Stomach (tissue), 4 donors: Measurements from ENCODE around the gene GCN1.

ENCODE experiments used
- CTCF ChIP-seq, 7 experiments: fragments of 450-650 bp in 4 of 7; fragments of 200-600 bp in 3 of 7; sonication (generic) in 3 of 7; IDR thresholded peaks; one replicate each; pipeline ENCODE4 v1.5.1; 2016 to 2019; ENCODE audit warnings: antibody characterized with exemption in 7 of 7, control low read depth in 2 of 7, mild to moderate bottlenecking in 1 of 7
- EP300 ChIP-seq: sonication (generic); formaldehyde crosslinking; IDR thresholded peaks from one replicate; pipeline ENCODE4 v1.6.1; 2017; ENCODE audit warnings: antibody characterized with exemption
- POLR2A ChIP-seq, 4 donors: fragments of 450-650 bp; IDR thresholded peaks; one replicate each; pipeline ENCODE4 v1.6.1; 2016; ENCODE audit warnings: antibody characterized with exemption in 4 of 4, control low read depth in 2 of 4, mild to moderate bottlenecking in 1 of 4, moderate library complexity in 1 of 4
- POLR2AphosphoS5 ChIP-seq, 3 donors: sonication (generic); formaldehyde crosslinking; IDR thresholded peaks; one replicate each; pipeline ENCODE4 v1.6.1; 2016; ENCODE audit warnings: antibody characterized with exemption in 3 of 3

DNA sequence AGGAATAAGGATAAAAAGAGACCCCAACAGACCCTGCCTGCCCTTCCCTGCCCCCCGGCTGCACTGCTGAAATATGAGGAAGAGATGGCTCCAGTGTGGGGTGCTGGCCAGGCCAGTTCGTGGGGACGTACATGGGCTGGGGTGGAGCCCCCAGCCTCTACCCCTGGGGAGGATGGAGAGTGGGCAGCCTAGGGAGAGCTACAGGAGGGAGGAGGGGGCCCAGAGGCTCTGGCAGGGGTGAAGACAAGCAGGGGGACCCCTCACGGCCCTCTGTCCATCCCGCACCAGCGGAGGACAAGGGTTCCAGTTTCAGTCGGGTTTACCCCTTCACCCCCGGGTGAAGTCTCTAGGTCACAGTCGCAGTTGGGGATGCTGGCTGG, 17.4 kb upstream of the GCN1 start:
- TF ChIP-seq CTCF (IDR thresholded peaks at IDR 0.05), result no peak
- no peak for TF ChIP-seq POLR2A (IDR thresholded peaks at IDR 0.05)
- no peak for TF ChIP-seq EP300
- TF ChIP-seq POLR2AphosphoS5 (IDR thresholded peaks at IDR 0.05), result no peak
